Measurements from ENCODE around the gene COL27A1. TPM values are rescaled to one million over a fixed set of nuclear protein-coding genes. Genes with fewer than 3 reads are reported as not detected.

COL27A1 gene
- 8.5 and 9.7 TPM in 2 replicates for total RNA-seq

GRCh38 chr9:114155263-114155994 is at the start of gene COL27A1:
TSS of gene COL27A1 (plus strand) at chr9:114155537. CDS start at chr9:114155951, 414 bp downstream.
- Mint-ChIP-seq H3K4me3 (peak within 1 kb of the TSS; percentile 98), H3K27ac (peak within 1 kb of the TSS; percentile 92), H3K4me1 (peaks cover 16% of the 10 kb centered on the region), H3K9me3 (no peaks in the 10 kb centered on the region), H3K27me3 (peaks cover 43% of the 10 kb centered on the region), H3K36me3 (ENCODE audit: low read depth) (peaks cover 1% of the 10 kb centered on the region)
- intact Hi-C loops (cut with micrococcal nuclease): loop anchor here (1.0 to 10.0 kb wide), 4 partner anchors 48 to 229 kb away; partner anchors contain the start of gene AKNA
- peak; percentile 95 for DNase-seq

GRCh38 chr9:114107286-114108001 is 47.9 kb upstream of the COL27A1 start:
- H3K4me3 Mint-ChIP-seq: no peak overlapping the region
- no peaks in the 10 kb centered on the region for H3K4me1 Mint-ChIP-seq
- H3K27ac Mint-ChIP-seq: no peak overlapping the region
- no peaks in the 10 kb centered on the region for H3K36me3 Mint-ChIP-seq (ENCODE audit: low read depth)
- H3K27me3 Mint-ChIP-seq: peaks cover 36% of the 10 kb centered on the region
- no peaks in the 10 kb centered on the region for H3K9me3 Mint-ChIP-seq
- no peak for DNase-seq
- intact Hi-C loops (cut with micrococcal nuclease): loop anchor here (1.0 to 5.0 kb wide), 2 partner anchors 50 to 184 kb away; partner anchors contain the start of gene COL27A1

DNA sequence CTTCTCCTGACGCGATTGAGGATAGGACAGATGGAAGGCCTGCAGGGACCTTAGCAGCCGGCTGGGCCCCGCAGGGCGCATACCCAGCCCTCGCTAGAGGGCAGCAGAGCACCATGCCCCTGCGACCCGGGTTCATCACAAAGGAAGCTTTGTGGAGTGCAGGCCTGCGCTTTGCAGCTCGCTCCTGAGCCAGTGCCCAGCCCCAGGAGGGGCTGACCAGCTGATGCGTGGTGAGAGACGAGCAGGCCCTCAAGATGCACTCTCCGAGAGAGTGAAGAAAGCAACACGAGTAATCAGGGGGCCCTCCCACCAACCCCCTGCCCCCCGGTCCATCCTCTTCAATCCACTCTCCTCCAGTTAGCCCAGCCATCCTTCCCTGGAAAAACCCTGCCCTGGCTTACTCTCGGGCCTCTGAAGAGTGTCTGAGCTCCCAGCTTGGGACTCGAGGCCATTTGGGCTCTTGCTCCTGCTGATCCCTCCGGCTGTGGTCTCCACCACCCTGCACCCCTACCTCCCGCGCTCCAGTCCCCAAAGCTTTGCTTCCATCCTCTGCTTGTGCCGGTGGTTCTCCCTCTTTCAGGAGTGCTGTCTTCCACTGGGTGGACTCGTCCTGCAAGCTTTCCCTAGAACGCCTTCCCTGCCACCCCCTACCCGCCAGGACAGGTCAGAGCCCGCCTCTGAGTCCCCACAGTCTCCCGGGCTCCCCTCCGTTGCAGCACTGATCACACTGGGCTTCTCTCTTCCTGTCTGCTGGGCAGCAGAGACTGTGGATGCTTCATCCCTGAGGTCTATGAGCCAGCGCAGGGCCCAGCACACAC is 47.1 kb upstream of the COL27A1 start:
- H3K4me1 Mint-ChIP-seq: no peaks in the 10 kb centered on the region
- H3K4me3 Mint-ChIP-seq: no peak overlapping the region
- H3K27ac Mint-ChIP-seq: no peak overlapping the region
- H3K9me3 Mint-ChIP-seq: no peaks in the 10 kb centered on the region
- DNase-seq: peak; percentile 88
- intact Hi-C loops (cut with micrococcal nuclease): loop anchor here (1.0 to 5.0 kb wide), 2 partner anchors 49 to 183 kb away; partner anchors contain the start of gene COL27A1
- peaks cover 35% of the 10 kb centered on the region for H3K27me3 Mint-ChIP-seq
- no peaks in the 10 kb centered on the region for H3K36me3 Mint-ChIP-seq (ENCODE audit: low read depth)

DNA sequence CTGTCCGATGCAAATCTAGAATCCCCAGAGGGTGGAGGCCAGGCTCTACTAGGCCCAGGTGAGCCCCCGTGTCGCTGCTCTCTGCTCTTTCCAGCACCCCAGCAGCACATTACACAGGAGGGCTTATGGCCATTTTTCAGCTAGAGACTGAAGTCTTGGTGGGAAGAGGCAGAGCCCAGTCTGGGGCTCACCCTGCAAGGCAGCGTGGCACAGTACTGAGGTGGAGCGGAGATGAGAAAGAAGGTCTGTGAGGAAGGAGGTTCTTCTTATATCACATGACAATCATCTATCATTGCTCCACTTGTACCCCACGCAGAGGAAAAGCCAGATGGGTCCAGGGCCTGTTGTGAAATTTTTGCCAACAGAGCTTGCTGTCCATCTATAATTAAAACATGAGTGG is 46.2 kb upstream of the COL27A1 start:
- H3K4me1 Mint-ChIP-seq: no peaks in the 10 kb centered on the region
- no peak overlapping the region for H3K4me3 Mint-ChIP-seq
- no peaks in the 10 kb centered on the region for H3K36me3 Mint-ChIP-seq (ENCODE audit: low read depth)
- no peak overlapping the region for H3K27ac Mint-ChIP-seq
- intact Hi-C loops (cut with micrococcal nuclease): loop anchor here (5.0 kb wide), 1 partner anchor 48 kb away; the partner anchor contains the start of gene COL27A1
- H3K27me3 Mint-ChIP-seq: peaks cover 35% of the 10 kb centered on the region
- H3K9me3 Mint-ChIP-seq: no peaks in the 10 kb centered on the region
- no peak for DNase-seq

DNA sequence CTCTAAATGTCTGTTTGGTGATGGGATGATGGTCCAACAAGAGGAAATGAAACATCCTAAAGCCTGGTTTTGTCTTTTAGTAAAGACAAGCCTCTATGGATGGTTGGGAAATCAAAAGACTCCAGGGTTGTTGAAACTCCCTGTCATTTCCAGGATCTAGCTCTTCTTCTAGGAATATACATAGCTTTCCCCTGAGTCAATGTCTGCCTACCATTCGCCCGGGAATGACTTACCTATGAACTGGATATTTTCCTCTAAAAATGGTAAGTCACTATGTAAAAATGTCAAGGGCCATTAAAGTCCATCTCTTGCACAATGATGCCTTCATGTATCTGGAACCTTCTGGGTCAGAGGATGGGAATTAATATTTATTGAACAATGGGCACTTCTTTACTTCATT is 45.2 kb upstream of the COL27A1 start:
- no peak for DNase-seq
- Mint-ChIP-seq H3K9me3 (no peaks in the 10 kb centered on the region), H3K4me3 (no peak overlapping the region), H3K4me1 (no peaks in the 10 kb centered on the region), H3K27me3 (peaks cover 28% of the 10 kb centered on the region), H3K36me3 (ENCODE audit: low read depth) (no peaks in the 10 kb centered on the region), H3K27ac (no peak overlapping the region)
- intact Hi-C loops (cut with micrococcal nuclease): no loop called here

DNA sequence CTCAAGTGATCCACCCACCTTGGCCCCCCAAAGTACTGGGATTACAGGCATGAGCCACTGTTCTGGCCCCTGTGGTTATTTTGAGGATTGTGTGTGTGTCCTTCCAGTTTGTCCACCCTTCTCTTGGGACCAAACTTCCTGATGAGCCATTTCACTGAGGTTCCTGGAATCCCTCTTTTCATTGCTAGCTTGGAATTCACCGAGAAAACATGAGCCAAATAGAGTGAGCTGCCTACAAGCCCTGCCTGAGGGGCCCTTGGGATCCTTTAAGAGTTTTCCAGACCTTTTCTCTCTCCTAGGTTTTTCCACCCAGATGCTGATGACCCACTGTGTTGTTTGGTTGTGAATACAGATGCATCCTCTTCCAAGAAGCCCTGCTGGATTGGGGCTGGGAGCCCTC is 43.0 kb upstream of the COL27A1 start:
- no peak overlapping the region for H3K4me3 Mint-ChIP-seq

DNA sequence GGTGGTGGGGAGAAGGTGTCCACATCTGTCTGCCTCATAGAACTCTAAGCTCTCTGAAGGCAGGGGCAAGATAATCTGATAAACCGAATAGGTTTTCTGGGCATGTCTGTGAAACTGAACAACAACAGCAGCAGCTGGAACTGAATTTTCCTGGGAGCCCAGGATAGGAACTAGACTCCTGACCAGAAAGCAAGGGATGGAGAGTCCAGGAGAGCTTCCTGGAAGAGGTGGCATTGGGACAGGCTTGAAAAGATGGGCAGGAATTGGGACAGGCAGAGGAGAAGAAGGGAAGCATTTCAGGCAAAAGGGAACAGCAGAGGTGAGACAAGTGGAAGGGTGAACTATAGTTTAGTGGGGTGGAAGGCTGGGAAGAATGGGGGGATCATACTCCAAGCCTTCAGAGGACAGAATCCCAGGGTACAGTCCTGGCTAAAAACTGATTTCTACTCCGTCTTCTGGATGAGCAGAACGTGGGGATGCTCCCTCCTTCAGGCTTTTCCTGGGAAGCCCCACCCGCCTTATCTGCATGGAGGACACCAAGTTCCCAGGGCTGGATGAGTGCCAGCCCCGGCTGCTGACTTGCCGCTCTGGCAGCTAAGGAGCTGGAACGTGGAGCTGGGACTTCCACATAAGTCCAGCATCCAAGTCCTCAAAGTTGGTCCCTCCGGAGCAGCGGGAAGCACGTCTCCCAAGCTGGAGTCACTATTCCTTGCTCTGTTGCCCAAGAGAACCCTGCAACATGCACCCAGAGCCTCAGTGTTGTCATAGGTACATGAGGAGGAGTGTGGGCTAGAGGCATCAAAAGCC is 42.4 kb upstream of the COL27A1 start:
- peaks cover 18% of the 10 kb centered on the region for H3K27me3 Mint-ChIP-seq
- no peak for DNase-seq
- no peaks in the 10 kb centered on the region for H3K36me3 Mint-ChIP-seq (ENCODE audit: low read depth)
- H3K27ac Mint-ChIP-seq: no peak overlapping the region
- no peak overlapping the region for H3K4me3 Mint-ChIP-seq
- intact Hi-C loops (cut with micrococcal nuclease): no loop called here
- H3K9me3 Mint-ChIP-seq: no peaks in the 10 kb centered on the region
- H3K4me1 Mint-ChIP-seq: no peaks in the 10 kb centered on the region

More for the DNA sequence above, 43.0 kb upstream of the COL27A1 start:
- H3K36me3 Mint-ChIP-seq (ENCODE audit: low read depth): no peaks in the 10 kb centered on the region
- peaks cover 19% of the 10 kb centered on the region for H3K27me3 Mint-ChIP-seq
- H3K9me3 Mint-ChIP-seq: no peaks in the 10 kb centered on the region
- H3K27ac Mint-ChIP-seq: no peak overlapping the region
- no peak for DNase-seq
- intact Hi-C loops (cut with micrococcal nuclease): no loop called here
- H3K4me1 Mint-ChIP-seq: no peaks in the 10 kb centered on the region

- DNase-seq: no peak
- no peaks in the 10 kb centered on the region for H3K4me1 Mint-ChIP-seq
- H3K4me3 Mint-ChIP-seq: no peak overlapping the region
- intact Hi-C loops (cut with micrococcal nuclease): no loop called here
- no peak overlapping the region for H3K27ac Mint-ChIP-seq
- no peaks in the 10 kb centered on the region for H3K36me3 Mint-ChIP-seq (ENCODE audit: low read depth)
- no peaks in the 10 kb centered on the region for H3K9me3 Mint-ChIP-seq
- H3K27me3 Mint-ChIP-seq: peaks cover 18% of the 10 kb centered on the region
These were observed 41.0 kb upstream of the COL27A1 start for GRCh38 chr9:114114364-114114763.

GRCh38 chr9:114115654-114116125 is 39.6 kb upstream of the COL27A1 start:
- Mint-ChIP-seq H3K4me3 (no peak overlapping the region), H3K4me1 (no peaks in the 10 kb centered on the region), H3K27ac (no peak overlapping the region), H3K9me3 (no peaks in the 10 kb centered on the region), H3K27me3 (peaks cover 18% of the 10 kb centered on the region), H3K36me3 (ENCODE audit: low read depth) (no peaks in the 10 kb centered on the region)
- DNase-seq: no peak
- intact Hi-C loops (cut with micrococcal nuclease): no loop called here

DNA sequence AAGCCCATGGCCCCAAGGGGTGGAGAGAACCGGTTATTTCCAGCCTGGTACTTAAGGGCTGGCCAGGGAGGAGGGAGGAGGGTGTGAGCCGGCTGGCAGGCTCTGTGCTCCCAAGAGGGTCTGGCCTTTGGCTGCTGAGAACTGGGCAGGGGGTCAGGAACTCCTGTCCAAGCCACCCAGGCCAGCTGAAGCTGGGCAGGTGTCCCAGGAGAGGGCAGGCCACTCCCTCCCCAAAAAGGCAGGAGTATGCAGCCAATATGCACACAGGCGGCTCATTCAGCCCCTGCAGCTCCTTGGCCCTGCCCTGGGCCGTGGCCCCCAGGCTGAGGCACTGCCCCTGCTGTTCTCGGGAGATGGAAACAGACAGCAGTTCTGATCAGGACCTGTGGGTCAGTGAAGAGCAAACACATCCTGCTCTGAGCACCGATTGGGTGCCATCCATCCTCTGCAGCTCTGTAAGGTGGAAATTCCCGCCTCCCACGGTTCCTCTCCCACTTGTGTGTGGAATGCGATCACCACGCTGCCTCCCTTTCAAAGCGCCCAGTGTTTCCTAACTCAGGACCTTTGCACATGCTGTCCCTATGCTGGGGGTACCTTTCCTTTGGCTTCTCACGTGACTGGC is 39.1 kb upstream of the COL27A1 start:
- Mint-ChIP-seq H3K4me1 (no peaks in the 10 kb centered on the region), H3K27me3 (peaks cover 18% of the 10 kb centered on the region), H3K27ac (no peak overlapping the region), H3K9me3 (no peaks in the 10 kb centered on the region), H3K36me3 (ENCODE audit: low read depth) (no peaks in the 10 kb centered on the region), H3K4me3 (no peak overlapping the region)
- no peak for DNase-seq
- intact Hi-C loops (cut with micrococcal nuclease): no loop called here

DNA sequence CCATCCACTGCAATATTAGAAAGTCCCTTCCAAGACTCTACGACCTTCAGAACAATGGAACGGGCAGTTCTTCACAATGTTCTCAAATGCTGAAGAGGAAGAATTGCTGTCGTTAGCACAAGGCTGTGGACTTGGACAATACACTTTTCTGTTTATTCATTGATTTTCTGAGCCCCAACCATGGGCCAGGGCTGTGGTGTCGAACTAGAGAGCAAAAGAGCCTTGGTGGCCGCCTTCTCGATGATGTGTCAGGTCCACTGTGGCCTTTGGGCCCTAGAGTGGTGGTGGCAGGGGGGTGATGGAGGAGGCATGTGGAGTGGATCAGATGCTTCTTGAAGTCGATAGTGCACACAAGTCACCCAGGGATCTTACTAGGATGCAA is 37.7 kb upstream of the COL27A1 start:
- H3K4me3 Mint-ChIP-seq: no peak overlapping the region
- H3K27ac Mint-ChIP-seq: no peak overlapping the region
- H3K36me3 Mint-ChIP-seq (ENCODE audit: low read depth): no peaks in the 10 kb centered on the region
- H3K9me3 Mint-ChIP-seq: no peaks in the 10 kb centered on the region
- H3K4me1 Mint-ChIP-seq: no peaks in the 10 kb centered on the region
- peaks cover 16% of the 10 kb centered on the region for H3K27me3 Mint-ChIP-seq
- DNase-seq: no peak
- intact Hi-C loops (cut with micrococcal nuclease): no loop called here

DNA sequence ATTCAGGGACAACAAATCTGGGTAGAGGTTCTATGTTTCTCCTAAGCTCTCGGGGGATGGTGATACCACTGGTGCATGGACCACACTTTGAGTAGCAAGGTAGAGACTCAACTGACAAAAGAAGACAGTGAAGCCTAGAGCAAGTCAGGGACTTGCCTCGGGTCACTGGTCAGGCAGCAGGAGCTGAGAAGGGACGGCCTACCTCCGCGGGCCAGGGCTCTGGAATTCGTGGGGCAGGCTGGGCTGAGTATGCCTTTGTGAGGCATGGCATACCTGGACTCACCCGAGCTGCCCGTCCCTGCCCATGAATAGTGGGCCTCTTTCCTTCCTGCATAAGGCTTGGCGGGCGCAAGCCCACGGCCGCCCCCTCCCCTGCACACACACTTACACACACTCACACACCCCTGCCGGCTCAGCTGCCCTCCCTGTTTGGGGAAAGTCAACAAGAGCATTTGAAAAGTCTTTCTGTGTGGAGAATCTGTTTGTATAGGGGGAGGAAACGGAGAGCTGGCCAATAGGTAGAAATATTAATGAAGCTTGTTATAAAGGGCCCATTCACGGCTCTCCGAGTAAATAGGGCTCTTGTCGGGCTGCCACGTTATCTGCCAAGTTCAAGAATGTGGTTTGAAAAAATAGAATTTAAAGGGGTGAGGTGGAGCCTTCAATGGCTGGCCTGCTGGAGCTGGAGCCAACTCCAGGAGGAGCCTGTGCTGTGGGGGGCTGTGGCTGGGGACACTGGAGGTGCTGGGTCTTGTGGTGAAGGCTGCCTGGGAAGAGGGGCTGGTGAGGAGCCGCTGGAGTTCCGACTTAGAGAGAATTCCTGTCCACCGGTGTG is 37.1 kb upstream of the COL27A1 start:
- H3K27ac Mint-ChIP-seq: no peak overlapping the region
- intact Hi-C loops (cut with micrococcal nuclease): no loop called here
- H3K4me1 Mint-ChIP-seq: no peaks in the 10 kb centered on the region
- peaks cover 13% of the 10 kb centered on the region for H3K27me3 Mint-ChIP-seq
- no peak for DNase-seq
- no peaks in the 10 kb centered on the region for H3K36me3 Mint-ChIP-seq (ENCODE audit: low read depth)
- H3K9me3 Mint-ChIP-seq: no peaks in the 10 kb centered on the region
- H3K4me3 Mint-ChIP-seq: no peak overlapping the region
